Suprapubic skin (tissue), 4 donors: ENCODE data around the gene SH3PXD2B. TPM values are rescaled to one million over a fixed set of nuclear protein-coding genes. Genes with fewer than 3 reads are reported as not detected.

ENCODE experiments used
- DNase-seq, 2 donors: peaks; one replicate each; pipeline ENCODE4 v3.0.0-alpha.2; 2019; ENCODE audit warnings: low spot score in 2 of 2
- H3K27ac ChIP-seq: fragments of 200-600 bp; sonication (generic); one replicate; pipeline ENCODE4 v1.5.1; 2019
- H3K27me3 ChIP-seq: fragments of 200-600 bp; sonication (generic); one replicate; pipeline ENCODE4 v1.5.1; 2019
- H3K36me3 ChIP-seq: fragments of 200-600 bp; sonication (generic); one replicate; pipeline ENCODE4 v1.5.1; 2019
- H3K4me1 ChIP-seq: fragments of 200-600 bp; sonication (generic); one replicate; pipeline ENCODE4 v1.5.1; 2019
- H3K4me3 ChIP-seq: fragments of 200-600 bp; sonication (generic); one replicate; pipeline ENCODE4 v1.5.1; 2019; ENCODE audit warnings: mild to moderate bottlenecking
- H3K9me3 ChIP-seq: fragments of 200-600 bp; sonication (generic); one replicate; pipeline ENCODE4 v1.5.1; 2019
- EP300 ChIP-seq: sonication (generic); formaldehyde crosslinking; IDR thresholded peaks from one replicate; pipeline ENCODE4 v1.6.1; 2017; ENCODE audit warnings: antibody characterized with exemption
- POLR2A ChIP-seq, 2 donors: fragments of 450-650 bp; IDR thresholded peaks; one replicate each; pipeline ENCODE4 v1.6.1; 2017; ENCODE audit warnings: antibody characterized with exemption in 2 of 2, mild to moderate bottlenecking in 2 of 2, moderate library complexity in 2 of 2
- POLR2AphosphoS5 ChIP-seq, 3 donors: sonication (generic); formaldehyde crosslinking; IDR thresholded peaks; one replicate each; pipeline ENCODE4 v1.6.1; 2017; ENCODE audit warnings: antibody characterized with exemption in 3 of 3
- WGBS: methylation state at CpG from one replicate; pipeline ENCODE4 v1.1.5; 2018; 5-methylcytosine and 5-hydroxymethylcytosine counted together
- total RNA-seq, 4 donors: library from RNA; depleted of rRNA; stranded (reverse); fragments of >200 nt; gene quantifications; one replicate each; pipeline ENCODE4 v1.1.0, GENCODE V29; 2016
- TF ChIP-seq, protein P1 (sequence below), 2 donors: fragments of 200-600 bp in 1 of 2; fragments of 450-650 bp in 1 of 2; sonication (generic) in 1 of 2; IDR thresholded peaks; one replicate each; pipeline ENCODE4 v1.5.1; 2016 to 2019; ENCODE audit warnings: antibody characterized with exemption in 2 of 2, mild to moderate bottlenecking in 1 of 2, moderate library complexity in 1 of 2

SH3PXD2B gene
- total RNA-seq, 4 donors from 2014 or later, result 29.1 to 42.1 (median 31.3) TPM

GRCh38 chr5:172493906-172494305, 39.6 kb upstream of the SH3PXD2B start:
- WGBS, result 91% methylated on average over 3 of the region's 3 CpGs

GRCh38 chr5:172493461-172493860, 39.1 kb upstream of the SH3PXD2B start:
- DNase-seq, result peak in 1 of 2 donors; percentile 11
- no peaks in the 10 kb centered on the region for H3K27me3 ChIP-seq
- 82% methylated on average over 11 of the region's 11 CpGs for WGBS
- TF ChIP-seq, protein P1, sequence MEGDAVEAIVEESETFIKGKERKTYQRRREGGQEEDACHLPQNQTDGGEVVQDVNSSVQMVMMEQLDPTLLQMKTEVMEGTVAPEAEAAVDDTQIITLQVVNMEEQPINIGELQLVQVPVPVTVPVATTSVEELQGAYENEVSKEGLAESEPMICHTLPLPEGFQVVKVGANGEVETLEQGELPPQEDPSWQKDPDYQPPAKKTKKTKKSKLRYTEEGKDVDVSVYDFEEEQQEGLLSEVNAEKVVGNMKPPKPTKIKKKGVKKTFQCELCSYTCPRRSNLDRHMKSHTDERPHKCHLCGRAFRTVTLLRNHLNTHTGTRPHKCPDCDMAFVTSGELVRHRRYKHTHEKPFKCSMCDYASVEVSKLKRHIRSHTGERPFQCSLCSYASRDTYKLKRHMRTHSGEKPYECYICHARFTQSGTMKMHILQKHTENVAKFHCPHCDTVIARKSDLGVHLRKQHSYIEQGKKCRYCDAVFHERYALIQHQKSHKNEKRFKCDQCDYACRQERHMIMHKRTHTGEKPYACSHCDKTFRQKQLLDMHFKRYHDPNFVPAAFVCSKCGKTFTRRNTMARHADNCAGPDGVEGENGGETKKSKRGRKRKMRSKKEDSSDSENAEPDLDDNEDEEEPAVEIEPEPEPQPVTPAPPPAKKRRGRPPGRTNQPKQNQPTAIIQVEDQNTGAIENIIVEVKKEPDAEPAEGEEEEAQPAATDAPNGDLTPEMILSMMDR (IDR thresholded peaks at IDR 0.05), result no peak
- TF ChIP-seq POLR2AphosphoS5 (IDR thresholded peaks at IDR 0.05) (no peak), EP300 (no peak), POLR2A (IDR thresholded peaks at IDR 0.05) (no peak)
- peaks cover 13% of the 10 kb centered on the region for H3K4me1 ChIP-seq
- no peak overlapping the region for H3K4me3 ChIP-seq
- H3K27ac ChIP-seq, result no peak overlapping the region
- H3K36me3 ChIP-seq, result no peaks in the 10 kb centered on the region
- no peaks in the 10 kb centered on the region for H3K9me3 ChIP-seq

More at GRCh38 chr5:172493906-172494305, 39.6 kb upstream of the SH3PXD2B start:
- H3K27ac ChIP-seq, result no peak overlapping the region
- TF ChIP-seq, protein P1 (IDR thresholded peaks at IDR 0.05), result no peak
- TF ChIP-seq POLR2AphosphoS5 (IDR thresholded peaks at IDR 0.05), result no peak
- no peak overlapping the region for H3K4me3 ChIP-seq
- no peaks in the 10 kb centered on the region for H3K36me3 ChIP-seq
- H3K4me1 ChIP-seq, result peaks cover 13% of the 10 kb centered on the region
- H3K27me3 ChIP-seq, result no peaks in the 10 kb centered on the region
- H3K9me3 ChIP-seq, result no peaks in the 10 kb centered on the region
- peak in 1 of 2 donors; percentile 28 for DNase-seq

- H3K27me3 ChIP-seq, result no peaks in the 10 kb centered on the region
- no peak for TF ChIP-seq POLR2AphosphoS5 (IDR thresholded peaks at IDR 0.05)
- TF ChIP-seq EP300, result no peak
- TF ChIP-seq, protein P1 (IDR thresholded peaks at IDR 0.05), result no peak
- TF ChIP-seq POLR2A (IDR thresholded peaks at IDR 0.05), result no peak
- peaks cover 13% of the 10 kb centered on the region for H3K4me1 ChIP-seq
- peak; percentile 44 to 60 for DNase-seq
- H3K27ac ChIP-seq, result no peak overlapping the region
- no peaks in the 10 kb centered on the region for H3K36me3 ChIP-seq
- H3K9me3 ChIP-seq, result no peaks in the 10 kb centered on the region
- no peak overlapping the region for H3K4me3 ChIP-seq
- WGBS, result 79% methylated on average over 7 of the region's 7 CpGs
Measured at GRCh38 chr5:172493002-172493401, 38.7 kb upstream of the SH3PXD2B start.

DNA sequence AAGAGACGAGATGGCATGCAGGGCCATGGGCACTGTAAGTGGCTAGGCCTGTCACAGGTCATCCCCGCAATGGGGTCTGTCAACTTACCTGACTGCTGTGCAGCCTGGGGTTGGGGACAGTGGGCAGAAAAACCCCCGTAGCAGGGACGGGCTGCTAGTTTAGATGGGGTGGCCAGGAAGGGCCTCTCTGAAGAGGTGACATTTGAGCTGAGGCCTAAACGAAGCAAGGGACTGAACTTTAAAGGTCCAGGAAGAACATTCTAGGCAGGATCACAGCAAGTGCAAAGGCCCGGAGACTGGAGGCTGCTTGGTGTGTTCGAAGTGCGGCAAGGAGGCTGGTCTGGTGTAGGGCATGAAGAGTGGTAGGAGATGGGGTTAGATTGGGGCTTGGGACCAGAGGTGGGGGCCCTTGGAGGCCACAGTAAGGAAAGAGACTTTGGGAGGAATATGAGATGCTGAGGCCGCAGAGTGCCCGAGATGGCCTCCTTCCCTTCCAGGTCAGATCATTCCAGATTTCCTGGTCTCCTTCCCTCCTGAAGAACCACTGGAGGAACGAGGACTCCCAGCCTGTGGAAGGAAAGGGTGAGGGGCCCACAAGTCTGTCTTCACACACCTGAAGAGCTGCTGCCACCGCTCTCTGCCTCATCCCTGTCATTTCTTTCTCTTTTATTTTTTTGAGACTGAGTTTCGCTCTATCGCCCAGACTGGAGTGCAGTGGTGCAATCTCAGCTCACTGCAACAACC, 37.9 kb upstream of the SH3PXD2B start:
- Histone ChIP-seq H3K27me3 (no peaks in the 10 kb centered on the region), H3K36me3 (no peaks in the 10 kb centered on the region), H3K9me3 (no peaks in the 10 kb centered on the region), H3K27ac (no peak overlapping the region), H3K4me3 (no peak overlapping the region), H3K4me1 (peaks cover 13% of the 10 kb centered on the region)
- peak; percentile 29 to 63 for DNase-seq
- TF ChIP-seq EP300 (no peak), POLR2AphosphoS5 (IDR thresholded peaks at IDR 0.05) (no peak), POLR2A (IDR thresholded peaks at IDR 0.05) (no peak)
- WGBS, result 92% methylated on average over 14 of the region's 14 CpGs

DNA sequence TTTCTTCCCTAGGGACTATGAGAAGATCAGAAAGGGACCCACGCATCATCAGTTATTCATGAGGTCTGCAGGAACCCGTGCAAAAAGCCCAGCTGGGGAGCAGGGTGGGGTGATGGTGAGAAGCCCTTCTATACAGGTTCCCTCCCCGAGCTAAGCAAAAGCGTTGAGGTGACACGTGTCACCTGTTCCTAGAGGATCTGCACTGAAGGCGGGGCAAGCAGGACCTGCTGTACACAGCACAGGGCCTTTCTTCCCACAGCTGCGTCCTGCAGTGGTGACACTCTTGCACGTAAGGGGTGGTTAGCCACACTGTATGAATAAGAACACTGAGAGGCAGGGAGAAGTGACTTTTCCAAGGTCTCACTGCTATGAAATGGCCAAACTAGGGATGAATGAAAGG, 37.2 kb upstream of the SH3PXD2B start:
- 83% methylated on average over 8 of the region's 8 CpGs for WGBS

More for the DNA sequence above, 37.2 kb upstream of the SH3PXD2B start:
- Histone ChIP-seq H3K4me3 (no peak overlapping the region), H3K4me1 (peaks cover 6% of the 10 kb centered on the region), H3K27me3 (no peaks in the 10 kb centered on the region), H3K36me3 (no peaks in the 10 kb centered on the region), H3K27ac (no peak overlapping the region), H3K9me3 (no peaks in the 10 kb centered on the region)
- no peak for TF ChIP-seq EP300
- TF ChIP-seq, protein P1 (IDR thresholded peaks at IDR 0.05), result no peak
- TF ChIP-seq POLR2A (IDR thresholded peaks at IDR 0.05), result no peak
- TF ChIP-seq POLR2AphosphoS5 (IDR thresholded peaks at IDR 0.05), result no peak
- DNase-seq, result peak; percentile 33 to 76
